Measurements from ENCODE around the gene NPIPA2.
"Not testable (repeated sequence)": the region's sequence is repeated elsewhere in the genome, so short reads cannot be mapped to it uniquely, and the experiment has no call there.

Gene NPIPA2

DNA sequence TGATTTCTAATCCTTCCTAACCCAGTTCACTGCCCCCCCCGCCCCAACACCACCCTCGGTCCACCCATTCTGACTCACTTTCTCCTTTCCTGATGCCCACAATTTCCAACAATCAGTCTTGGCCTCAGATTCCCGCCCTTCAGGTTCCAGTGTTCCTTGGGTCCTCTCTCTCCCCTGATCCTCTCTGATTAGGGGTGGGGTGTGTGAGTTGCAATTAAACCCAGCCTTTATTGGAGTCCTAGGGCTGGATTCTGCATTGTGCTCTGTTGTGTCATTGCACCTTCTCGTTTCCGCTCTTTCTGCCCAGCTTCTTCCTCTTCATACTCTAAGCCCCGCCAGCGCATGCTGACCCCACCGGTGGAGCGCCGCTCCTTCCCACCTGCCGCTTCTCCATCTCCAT is 539 bp upstream of the NPIPA2 start:
- H3F3A ChIP-seq (ENCODE audit: insufficient read depth, low read length); H4K20me1 ChIP-seq (ENCODE audit: insufficient read depth, low read length); H3K9ac ChIP-seq (ENCODE audit: low read length); H3K4me2 ChIP-seq (ENCODE audit: low read length); H3K9me2 ChIP-seq (ENCODE audit: low read depth, low read length); H3K4me3 ChIP-seq (ENCODE audit: low read depth, low read length, poor library complexity, severe bottlenecking); H3K36me3 ChIP-seq (ENCODE audit: insufficient read depth, low read length); H3K4me1 ChIP-seq (ENCODE audit: insufficient read depth, low read length, severe bottlenecking); H3K79me2 ChIP-seq (ENCODE audit: insufficient read depth, low read length); H3K27me3 ChIP-seq (ENCODE audit: insufficient read depth, low read length); H3K27ac ChIP-seq (ENCODE audit: low read depth, low read length, poor library complexity, severe bottlenecking); H3K9me3 ChIP-seq (ENCODE audit: low read length); H2AFZ ChIP-seq (ENCODE audit: low read length): not testable (repeated sequence)

- not testable (repeated sequence) for H2AFZ ChIP-seq (ENCODE audit: low read length); H3K9ac ChIP-seq (ENCODE audit: low read length); H3K79me2 ChIP-seq (ENCODE audit: insufficient read depth, low read length); H3K9me3 ChIP-seq (ENCODE audit: low read length); H3K4me1 ChIP-seq (ENCODE audit: insufficient read depth, low read length, severe bottlenecking); H3F3A ChIP-seq (ENCODE audit: insufficient read depth, low read length); H3K27me3 ChIP-seq (ENCODE audit: insufficient read depth, low read length); H3K4me3 ChIP-seq (ENCODE audit: low read depth, low read length, poor library complexity, severe bottlenecking); H3K36me3 ChIP-seq (ENCODE audit: insufficient read depth, low read length); H3K4me2 ChIP-seq (ENCODE audit: low read length); H3K27ac ChIP-seq (ENCODE audit: low read depth, low read length, poor library complexity, severe bottlenecking); H4K20me1 ChIP-seq (ENCODE audit: insufficient read depth, low read length); H3K9me2 ChIP-seq (ENCODE audit: low read depth, low read length)
Observed at GRCh38 chr16:14773654-14774053, 31.3 kb downstream of the NPIPA2 start.

DNA sequence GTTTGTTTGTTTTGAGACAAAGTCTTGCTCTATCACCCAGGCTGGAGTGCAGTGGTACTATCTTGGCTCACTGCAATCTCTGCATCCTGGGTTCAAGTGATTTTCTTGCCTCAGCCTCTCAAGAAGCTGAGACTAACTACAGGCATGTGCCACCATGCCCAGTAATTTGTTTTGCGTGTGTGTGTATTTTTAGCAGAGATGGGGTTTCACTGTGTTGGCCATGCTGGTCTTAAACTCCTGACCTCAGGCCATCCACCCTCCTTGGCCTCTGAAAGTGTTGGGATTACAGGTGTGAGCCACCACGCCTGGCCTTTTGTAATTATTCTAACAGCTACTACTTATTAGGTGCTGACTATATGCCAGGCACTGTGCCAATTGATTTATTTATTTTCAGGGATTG is 33.3 kb downstream of the NPIPA2 start:
- not testable (repeated sequence) for H3K27me3 ChIP-seq (ENCODE audit: insufficient read depth, low read length); H3K79me2 ChIP-seq (ENCODE audit: insufficient read depth, low read length); H2AFZ ChIP-seq (ENCODE audit: low read length); H3K9me3 ChIP-seq (ENCODE audit: low read length); H3K9me2 ChIP-seq (ENCODE audit: low read depth, low read length); H3K4me3 ChIP-seq (ENCODE audit: low read depth, low read length, poor library complexity, severe bottlenecking); H3K27ac ChIP-seq (ENCODE audit: low read depth, low read length, poor library complexity, severe bottlenecking); H3K36me3 ChIP-seq (ENCODE audit: insufficient read depth, low read length); H3K9ac ChIP-seq (ENCODE audit: low read length); H4K20me1 ChIP-seq (ENCODE audit: insufficient read depth, low read length); H3F3A ChIP-seq (ENCODE audit: insufficient read depth, low read length); H3K4me1 ChIP-seq (ENCODE audit: insufficient read depth, low read length, severe bottlenecking); H3K4me2 ChIP-seq (ENCODE audit: low read length)

DNA sequence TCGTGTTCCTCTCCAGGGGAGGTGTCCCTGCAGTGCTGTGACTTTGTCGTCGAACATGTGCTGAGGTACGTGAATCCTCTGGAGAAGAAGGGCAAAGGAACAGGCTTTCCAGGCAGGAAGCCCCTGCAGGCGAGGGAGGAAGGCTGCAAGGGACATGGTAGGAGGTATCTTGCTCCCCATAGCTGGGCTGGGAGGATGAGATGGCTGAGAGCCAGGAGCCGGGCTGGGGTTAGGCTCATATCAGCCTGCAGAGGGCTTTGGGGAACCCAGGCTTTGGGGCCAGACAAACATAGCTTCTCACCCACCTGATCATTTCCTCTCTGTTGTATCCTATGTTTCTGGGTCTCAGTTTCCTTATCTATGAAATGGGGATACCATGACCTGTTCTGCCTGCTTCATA is 34.4 kb downstream of the NPIPA2 start:
- H3K27me3 ChIP-seq (ENCODE audit: insufficient read depth, low read length); H4K20me1 ChIP-seq (ENCODE audit: insufficient read depth, low read length); H3K4me2 ChIP-seq (ENCODE audit: low read length); H3K36me3 ChIP-seq (ENCODE audit: insufficient read depth, low read length); H3K9me2 ChIP-seq (ENCODE audit: low read depth, low read length); H3K9me3 ChIP-seq (ENCODE audit: low read length); H2AFZ ChIP-seq (ENCODE audit: low read length); H3K9ac ChIP-seq (ENCODE audit: low read length); H3F3A ChIP-seq (ENCODE audit: insufficient read depth, low read length); H3K4me1 ChIP-seq (ENCODE audit: insufficient read depth, low read length, severe bottlenecking); H3K27ac ChIP-seq (ENCODE audit: low read depth, low read length, poor library complexity, severe bottlenecking); H3K79me2 ChIP-seq (ENCODE audit: insufficient read depth, low read length); H3K4me3 ChIP-seq (ENCODE audit: low read depth, low read length, poor library complexity, severe bottlenecking): not testable (repeated sequence)

DNA sequence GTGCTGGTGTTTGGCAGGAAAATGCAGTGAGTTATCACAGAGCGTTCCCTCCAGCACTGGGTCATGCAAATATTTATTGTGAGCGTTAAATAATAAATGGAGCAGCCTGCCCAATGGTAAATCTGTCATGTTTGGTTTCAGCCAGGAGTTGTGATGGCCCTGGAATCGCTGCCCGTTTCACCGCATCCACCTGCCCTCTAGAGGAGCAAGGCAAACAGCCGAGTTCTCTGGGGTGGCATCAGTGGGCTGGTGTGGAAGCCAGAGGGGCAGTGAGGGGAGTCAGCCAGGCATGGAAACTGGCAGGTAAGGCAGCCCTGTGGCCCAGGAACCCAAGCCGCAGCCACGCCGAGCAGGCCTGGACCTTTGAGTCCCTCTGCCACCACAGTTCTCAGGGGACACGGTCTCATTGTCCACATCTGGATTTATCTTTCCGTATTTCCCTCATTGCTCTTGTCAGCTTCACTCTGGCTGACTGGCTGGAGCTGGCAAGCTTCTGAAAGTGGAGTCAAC is 37.1 kb downstream of the NPIPA2 start:
- H3K27ac ChIP-seq (ENCODE audit: low read depth, low read length, poor library complexity, severe bottlenecking); H3K27me3 ChIP-seq (ENCODE audit: insufficient read depth, low read length); H3K9ac ChIP-seq (ENCODE audit: low read length); H3K36me3 ChIP-seq (ENCODE audit: insufficient read depth, low read length); H3K4me1 ChIP-seq (ENCODE audit: insufficient read depth, low read length, severe bottlenecking); H3K4me3 ChIP-seq (ENCODE audit: low read depth, low read length, poor library complexity, severe bottlenecking); H2AFZ ChIP-seq (ENCODE audit: low read length); H3F3A ChIP-seq (ENCODE audit: insufficient read depth, low read length); H3K9me3 ChIP-seq (ENCODE audit: low read length); H3K79me2 ChIP-seq (ENCODE audit: insufficient read depth, low read length); H3K9me2 ChIP-seq (ENCODE audit: low read depth, low read length); H3K4me2 ChIP-seq (ENCODE audit: low read length); H4K20me1 ChIP-seq (ENCODE audit: insufficient read depth, low read length): not testable (repeated sequence)

- H3K4me2 ChIP-seq (ENCODE audit: low read length); H3K27me3 ChIP-seq (ENCODE audit: insufficient read depth, low read length); H3K36me3 ChIP-seq (ENCODE audit: insufficient read depth, low read length); H3K4me1 ChIP-seq (ENCODE audit: insufficient read depth, low read length, severe bottlenecking); H2AFZ ChIP-seq (ENCODE audit: low read length); H3F3A ChIP-seq (ENCODE audit: insufficient read depth, low read length); H3K9me3 ChIP-seq (ENCODE audit: low read length); H3K9me2 ChIP-seq (ENCODE audit: low read depth, low read length); H4K20me1 ChIP-seq (ENCODE audit: insufficient read depth, low read length); H3K79me2 ChIP-seq (ENCODE audit: insufficient read depth, low read length); H3K9ac ChIP-seq (ENCODE audit: low read length); H3K4me3 ChIP-seq (ENCODE audit: low read depth, low read length, poor library complexity, severe bottlenecking); H3K27ac ChIP-seq (ENCODE audit: low read depth, low read length, poor library complexity, severe bottlenecking): not testable (repeated sequence)
Observed at GRCh38 chr16:14786180-14786579, 43.8 kb downstream of the NPIPA2 start.

- not testable (repeated sequence) for H3F3A ChIP-seq (ENCODE audit: insufficient read depth, low read length); H3K4me2 ChIP-seq (ENCODE audit: low read length); H3K27me3 ChIP-seq (ENCODE audit: insufficient read depth, low read length); H3K79me2 ChIP-seq (ENCODE audit: insufficient read depth, low read length); H4K20me1 ChIP-seq (ENCODE audit: insufficient read depth, low read length); H3K9ac ChIP-seq (ENCODE audit: low read length); H3K36me3 ChIP-seq (ENCODE audit: insufficient read depth, low read length); H3K4me3 ChIP-seq (ENCODE audit: low read depth, low read length, poor library complexity, severe bottlenecking); H3K4me1 ChIP-seq (ENCODE audit: insufficient read depth, low read length, severe bottlenecking); H3K9me3 ChIP-seq (ENCODE audit: low read length); H3K27ac ChIP-seq (ENCODE audit: low read depth, low read length, poor library complexity, severe bottlenecking); H2AFZ ChIP-seq (ENCODE audit: low read length); H3K9me2 ChIP-seq (ENCODE audit: low read depth, low read length)
Observed at GRCh38 chr16:14789577-14789976, 47.2 kb downstream of the NPIPA2 start.

GRCh38 chr16:14790320-14790956 is 48.1 kb downstream of the NPIPA2 start:
- not testable (repeated sequence) for H3K9me2 ChIP-seq (ENCODE audit: low read depth, low read length); H2AFZ ChIP-seq (ENCODE audit: low read length); H3F3A ChIP-seq (ENCODE audit: insufficient read depth, low read length); H3K27ac ChIP-seq (ENCODE audit: low read depth, low read length, poor library complexity, severe bottlenecking); H4K20me1 ChIP-seq (ENCODE audit: insufficient read depth, low read length); H3K27me3 ChIP-seq (ENCODE audit: insufficient read depth, low read length); H3K36me3 ChIP-seq (ENCODE audit: insufficient read depth, low read length); H3K9me3 ChIP-seq (ENCODE audit: low read length); H3K79me2 ChIP-seq (ENCODE audit: insufficient read depth, low read length); H3K4me1 ChIP-seq (ENCODE audit: insufficient read depth, low read length, severe bottlenecking); H3K4me2 ChIP-seq (ENCODE audit: low read length); H3K9ac ChIP-seq (ENCODE audit: low read length); H3K4me3 ChIP-seq (ENCODE audit: low read depth, low read length, poor library complexity, severe bottlenecking)
